Activated B cell treated with CpG ODN at 0.5 μM for 24 hours (primary cell): ENCODE results near the gene DBI. TPM values are rescaled to one million over a fixed set of nuclear protein-coding genes. Genes with fewer than 3 reads are reported as not detected.
A peak's percentile ranks its signal among the peaks of the same experiment; 100 is the strongest.
"Not testable (repeated sequence)": the region's sequence is repeated elsewhere in the genome, so short reads cannot be mapped to it uniquely, and the experiment has no call there.

Experiments
- ATAC-seq: fragments of 200-7000 bp; cut with Tn5 transposase; one replicate; pipeline ENCODE4 v1.10.0; 2021; ENCODE audit warnings: low read depth, mild to moderate bottlenecking, moderate library complexity
- CTCF ChIA-PET: fragments of 350-600 bp; sonication (Branson Sonifier 250); formaldehyde crosslinking; loops from one replicate; lab custom pipeline; 2021; ENCODE audit warnings: antibody characterized with exemption; lab: Charles Lee
- POLR2A ChIA-PET: fragments of 350-600 bp; sonication (Branson Sonifier 250); formaldehyde crosslinking; loops from one replicate; lab custom pipeline; 2021; ENCODE audit warnings: antibody characterized with exemption; lab: Charles Lee
- DNase-seq: peaks from one replicate; pipeline ENCODE4 v3.0.0; 2022
- H3K27ac Mint-ChIP-seq: one replicate; pipeline ENCODE4 v1.8.0; 2020; ENCODE audit warnings: mixed read lengths
- H3K27me3 Mint-ChIP-seq: one replicate; pipeline ENCODE4 v1.8.0; 2021; ENCODE audit warnings: mixed read lengths
- H3K36me3 Mint-ChIP-seq: one replicate; pipeline ENCODE4 v1.8.0; 2021; ENCODE audit warnings: low read depth, mixed read lengths
- H3K4me1 Mint-ChIP-seq: one replicate; pipeline ENCODE4 v1.8.0; 2021; ENCODE audit warnings: mixed read lengths
- H3K4me3 Mint-ChIP-seq: one replicate; pipeline ENCODE4 v1.8.0; 2020; ENCODE audit warnings: mild to moderate bottlenecking, mixed read lengths
- H3K9me3 Mint-ChIP-seq: one replicate; pipeline ENCODE4 v1.8.0; 2020; ENCODE audit warnings: mixed read lengths
- intact Hi-C: fragments of 100-400 bp; cut with micrococcal nuclease; formaldehyde crosslinking; loops from one replicate; pipeline ENCODE4 v1.15.1; 2024
- total RNA-seq: library from RNA; stranded (reverse); gene quantifications from 2 replicates; pipeline ENCODE4 v1.2.3, GENCODE V29; 2022
- TF ChIP-seq, protein P1 (sequence below): fragments of 200-600 bp; IDR thresholded peaks from one replicate; pipeline ENCODE4 v1.8.0; 2022; ENCODE audit warnings: antibody characterized with exemption, mild to moderate bottlenecking

DBI gene
- total RNA-seq, 1 donor from 2014 or later: 112 TPM

DNA sequence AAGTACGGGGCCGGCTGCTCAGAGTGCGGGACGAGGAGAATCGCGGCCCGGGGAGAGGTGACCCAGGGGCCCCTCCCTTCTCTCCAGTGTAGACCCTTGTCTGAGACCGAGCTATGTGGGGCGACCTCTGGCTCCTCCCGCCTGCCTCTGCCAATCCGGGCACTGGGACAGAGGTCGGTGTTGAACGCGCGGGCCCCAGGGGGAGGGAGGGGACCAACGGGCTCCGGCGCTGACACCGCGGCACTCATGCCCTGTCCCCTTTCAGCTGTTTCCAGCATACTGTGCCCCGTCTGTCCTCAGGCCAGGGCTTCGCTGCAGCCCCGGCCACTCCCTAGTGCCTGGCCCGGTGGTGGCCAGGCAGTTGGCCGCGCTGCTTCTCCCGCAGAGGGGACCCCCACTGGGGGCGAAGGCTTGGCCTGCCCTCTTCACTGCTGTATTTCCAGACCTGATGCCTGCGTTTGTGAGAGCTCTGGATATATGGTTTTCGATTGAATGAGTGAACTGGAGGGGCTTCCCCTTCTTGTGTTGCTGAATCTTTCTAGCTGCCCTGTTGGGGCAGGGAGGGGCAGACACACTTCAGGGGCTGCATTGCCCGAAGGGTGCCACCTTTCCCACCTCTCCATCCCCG lies 809 bp downstream of the DBI start:
- DNase-seq (peak; percentile 36), ATAC-seq (peak; percentile 25)
- ChIA-PET POLR2A (interaction anchor here (0.8 to 2.3 kb wide), 15 partner anchors 9 to 1181 kb away, joined by 3 to 14 read pairs (median 5); partner anchors contain the start of genes RALB and TMEM37), CTCF (no interaction called here)
- intact Hi-C loops: loop anchor here (1.0 to 10.0 kb wide), 10 partner anchors 29 to 1553 kb away; partner anchors contain the start of genes DDX18, EPB41L5, INHBB and PTPN4
- peaks cover 53% of the 10 kb centered on the region for H3K4me1 Mint-ChIP-seq
- TF ChIP-seq, protein P1, sequence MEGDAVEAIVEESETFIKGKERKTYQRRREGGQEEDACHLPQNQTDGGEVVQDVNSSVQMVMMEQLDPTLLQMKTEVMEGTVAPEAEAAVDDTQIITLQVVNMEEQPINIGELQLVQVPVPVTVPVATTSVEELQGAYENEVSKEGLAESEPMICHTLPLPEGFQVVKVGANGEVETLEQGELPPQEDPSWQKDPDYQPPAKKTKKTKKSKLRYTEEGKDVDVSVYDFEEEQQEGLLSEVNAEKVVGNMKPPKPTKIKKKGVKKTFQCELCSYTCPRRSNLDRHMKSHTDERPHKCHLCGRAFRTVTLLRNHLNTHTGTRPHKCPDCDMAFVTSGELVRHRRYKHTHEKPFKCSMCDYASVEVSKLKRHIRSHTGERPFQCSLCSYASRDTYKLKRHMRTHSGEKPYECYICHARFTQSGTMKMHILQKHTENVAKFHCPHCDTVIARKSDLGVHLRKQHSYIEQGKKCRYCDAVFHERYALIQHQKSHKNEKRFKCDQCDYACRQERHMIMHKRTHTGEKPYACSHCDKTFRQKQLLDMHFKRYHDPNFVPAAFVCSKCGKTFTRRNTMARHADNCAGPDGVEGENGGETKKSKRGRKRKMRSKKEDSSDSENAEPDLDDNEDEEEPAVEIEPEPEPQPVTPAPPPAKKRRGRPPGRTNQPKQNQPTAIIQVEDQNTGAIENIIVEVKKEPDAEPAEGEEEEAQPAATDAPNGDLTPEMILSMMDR: no peak
- H3K36me3 Mint-ChIP-seq: peaks cover 52% of the 10 kb centered on the region
- no peaks in the 10 kb centered on the region for H3K9me3 Mint-ChIP-seq
- H3K4me3 Mint-ChIP-seq: peak overlapping the region; percentile 100
- peak overlapping the region; percentile 95 for H3K27ac Mint-ChIP-seq
- H3K27me3 Mint-ChIP-seq: no peaks in the 10 kb centered on the region

DNA sequence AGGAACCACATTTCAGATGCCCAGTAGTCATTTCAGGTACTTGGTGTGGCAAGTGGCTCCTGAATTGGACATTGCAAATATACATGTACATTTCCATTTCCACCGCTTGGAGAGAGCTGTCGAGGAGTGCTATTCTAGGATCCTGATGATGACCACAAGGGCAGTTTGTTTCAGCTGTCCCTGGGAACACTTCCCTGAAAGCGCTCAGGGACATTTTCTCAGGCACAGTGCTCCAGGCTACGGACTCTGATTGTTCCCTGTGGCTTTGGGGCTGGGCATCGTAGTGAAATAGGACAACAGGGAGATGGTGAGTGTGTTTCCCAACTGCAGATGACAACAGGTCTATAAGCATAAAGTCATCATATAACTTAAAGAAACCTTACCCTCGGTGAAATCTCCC lies 3.1 kb downstream of the DBI start:
- Mint-ChIP-seq H3K27ac (peak overlapping the region; percentile 62), H3K9me3 (peaks cover 8% of the 10 kb centered on the region), H3K27me3 (no peaks in the 10 kb centered on the region), H3K36me3 (peaks cover 73% of the 10 kb centered on the region), H3K4me1 (peaks cover 40% of the 10 kb centered on the region), H3K4me3 (peak overlapping the region; percentile 45)
- DNase-seq: no peak
- TF ChIP-seq, protein P1: no peak
- POLR2A ChIA-PET: no interaction called here
- CTCF ChIA-PET: no interaction called here
- intact Hi-C loops: loop anchor here (5.0 to 10.0 kb wide), 6 partner anchors 148 to 1148 kb away; partner anchors contain the start of genes INHBB, STEAP3 and TMEM185B
- ATAC-seq: no peak

DNA sequence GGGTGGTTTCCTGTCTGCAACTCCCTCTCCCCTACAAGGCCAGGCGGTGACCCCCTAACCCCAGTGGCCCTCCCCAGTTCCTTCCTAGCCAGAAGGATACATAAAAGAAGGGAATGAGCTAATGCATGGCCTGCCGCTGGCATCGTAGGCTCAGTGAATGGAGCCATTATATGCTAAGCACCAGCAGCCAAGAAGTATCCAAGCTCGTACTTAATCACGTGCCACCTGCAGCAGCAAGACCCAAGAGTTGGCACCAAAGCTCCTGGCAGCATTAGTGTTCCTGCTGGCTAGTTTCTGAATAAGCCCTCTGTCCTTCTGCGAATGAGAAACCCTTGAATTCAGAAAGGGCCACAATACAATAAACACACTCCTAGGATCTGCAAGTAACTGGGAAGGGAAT lies 4.3 kb downstream of the DBI start:
- peaks cover 28% of the 10 kb centered on the region for H3K4me1 Mint-ChIP-seq
- no peak for DNase-seq
- ChIA-PET CTCF (no interaction called here), POLR2A (no interaction called here)
- H3K9me3 Mint-ChIP-seq: peaks cover 8% of the 10 kb centered on the region
- peaks cover 80% of the 10 kb centered on the region for H3K36me3 Mint-ChIP-seq
- H3K27ac Mint-ChIP-seq: no peak overlapping the region
- no peak overlapping the region for H3K4me3 Mint-ChIP-seq
- intact Hi-C loops: no loop called here
- no peak for ATAC-seq
- H3K27me3 Mint-ChIP-seq: no peaks in the 10 kb centered on the region
- TF ChIP-seq, protein P1: no peak

DNA sequence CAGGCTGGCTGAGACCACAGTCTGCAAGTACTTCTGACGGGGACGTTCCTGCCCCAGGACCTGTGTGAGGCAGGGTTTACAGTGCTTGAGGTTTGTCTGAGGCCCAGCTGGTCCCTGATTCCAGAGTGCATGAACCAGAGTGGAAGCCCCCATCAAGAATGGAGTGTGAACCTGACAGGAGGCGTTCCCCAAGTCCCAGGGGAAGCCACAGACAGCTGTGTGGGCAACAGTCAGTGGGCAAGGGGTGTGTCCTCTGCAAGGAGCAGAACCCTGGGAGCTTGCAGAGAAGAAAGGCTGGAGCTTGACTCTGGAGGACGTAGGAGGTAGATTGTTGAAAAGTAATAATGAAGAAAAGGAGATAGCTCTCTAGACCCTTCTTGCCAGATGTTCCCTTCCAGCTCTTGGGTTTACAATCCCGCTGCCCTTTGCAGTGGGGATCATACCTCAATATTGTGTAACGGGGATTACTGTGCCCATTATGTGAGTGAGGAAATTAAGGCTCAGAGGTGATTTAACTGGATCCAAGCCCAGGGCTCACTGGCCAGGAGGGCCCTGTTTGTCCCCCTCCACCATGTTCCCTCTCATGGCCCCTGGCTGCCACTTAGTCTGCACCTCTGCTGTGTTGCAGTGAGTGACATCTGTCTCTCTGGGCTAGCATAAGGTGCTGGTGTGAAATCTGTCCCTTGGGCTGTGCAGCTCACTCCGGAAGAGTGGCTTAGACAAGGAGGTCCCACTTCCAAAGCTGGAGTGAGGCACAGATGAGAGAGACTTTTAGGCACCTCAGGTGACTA lies 6.2 kb downstream of the DBI start:
- CTCF ChIA-PET: no interaction called here
- Mint-ChIP-seq H3K27me3 (no peaks in the 10 kb centered on the region), H3K27ac (no peak overlapping the region), H3K4me1 (peaks cover 17% of the 10 kb centered on the region), H3K4me3 (no peak overlapping the region), H3K36me3 (peaks cover 67% of the 10 kb centered on the region), H3K9me3 (peaks cover 8% of the 10 kb centered on the region)
- TF ChIP-seq, protein P1: no peak
- intact Hi-C loops: no loop called here
- no peak for ATAC-seq
- POLR2A ChIA-PET: no interaction called here
- no peak for DNase-seq

DNA sequence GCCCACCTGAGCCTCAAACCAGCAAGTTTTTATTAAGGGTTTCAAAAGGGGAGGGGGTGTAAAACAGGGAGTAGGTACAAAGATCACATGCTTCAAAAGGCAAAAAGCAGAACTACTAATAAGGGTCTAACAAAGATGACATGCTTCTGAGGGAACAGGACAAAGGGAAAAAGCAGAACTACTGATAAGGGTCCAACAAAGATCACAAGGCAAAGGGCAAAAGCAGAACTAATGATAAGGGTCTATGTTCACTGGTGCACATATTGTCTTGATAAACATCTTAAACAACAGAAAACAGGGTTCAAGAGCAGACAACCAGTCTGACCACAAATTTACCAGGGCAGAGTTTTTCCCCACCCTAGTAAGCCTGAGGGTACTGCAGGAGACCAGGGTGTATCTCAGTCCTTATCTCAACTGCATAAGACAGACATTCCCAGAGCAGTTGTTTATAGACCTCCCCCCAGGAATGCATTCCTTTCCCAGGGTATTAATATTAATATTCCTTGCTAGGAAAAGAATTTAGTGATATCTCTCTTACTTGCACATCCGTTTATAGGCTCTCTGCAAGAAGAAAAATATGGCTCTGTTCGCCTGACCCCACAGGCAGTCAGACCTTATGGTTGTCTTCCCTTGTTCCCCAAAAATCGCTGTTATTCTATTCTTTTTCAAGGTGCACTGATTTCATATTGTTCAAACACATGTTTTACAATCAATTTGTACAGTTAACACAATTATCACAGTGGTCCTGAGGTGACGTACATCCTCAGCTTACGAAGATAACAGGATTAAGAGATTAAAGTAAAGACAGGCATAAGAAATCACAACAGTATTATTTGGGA lies 7.3 kb downstream of the DBI start:
- H3K4me3 Mint-ChIP-seq, H3K9me3 Mint-ChIP-seq, H3K27me3 Mint-ChIP-seq, CTCF ChIA-PET, intact Hi-C loops, H3K27ac Mint-ChIP-seq, DNase-seq, POLR2A ChIA-PET, ATAC-seq, H3K4me1 Mint-ChIP-seq: not testable (repeated sequence)
- H3K36me3 Mint-ChIP-seq: peaks cover 59% of the 10 kb centered on the region

DNA sequence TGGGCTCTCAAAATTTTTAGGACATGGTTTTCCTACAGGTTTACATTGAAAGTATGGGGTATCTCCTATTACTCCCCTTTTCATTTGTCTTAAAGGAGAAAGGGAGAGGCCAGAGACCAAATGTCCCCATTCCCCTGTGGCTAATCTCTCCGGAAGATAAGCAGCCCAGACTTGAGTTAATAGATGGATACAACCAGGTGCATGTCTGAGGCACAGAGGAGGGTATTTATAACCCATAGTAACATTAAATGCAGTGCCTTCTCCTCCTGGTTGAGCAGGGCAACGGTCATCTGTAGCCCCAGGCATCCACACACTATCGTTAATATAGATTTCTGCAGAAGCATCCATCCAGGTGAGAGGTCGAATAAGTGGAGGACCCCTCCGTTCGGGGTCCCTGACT lies 9.6 kb downstream of the DBI start:
- H3K27ac Mint-ChIP-seq, DNase-seq, H3K27me3 Mint-ChIP-seq, ATAC-seq, intact Hi-C loops, CTCF ChIA-PET, H3K9me3 Mint-ChIP-seq, H3K4me3 Mint-ChIP-seq, H3K4me1 Mint-ChIP-seq: not testable (repeated sequence)
- POLR2A ChIA-PET: interaction anchor here (1.4 kb wide), 1 partner anchor 10 kb away, joined by 4 read pairs; the partner anchor contains the start of genes C2orf76 and DBI
- H3K36me3 Mint-ChIP-seq: peaks cover 41% of the 10 kb centered on the region
